DMS 273 (cell line): ENCODE measurements around the gene PIRT.
A peak's percentile ranks its signal among the peaks of the same experiment; 100 is the strongest.

Source experiments
- DNase-seq: peaks from one replicate; lab custom pipeline; 2025; ENCODE audit not compliant: unreplicated experiment; lab: John Stamatoyannopoulos, UW

The PIRT gene

DNA sequence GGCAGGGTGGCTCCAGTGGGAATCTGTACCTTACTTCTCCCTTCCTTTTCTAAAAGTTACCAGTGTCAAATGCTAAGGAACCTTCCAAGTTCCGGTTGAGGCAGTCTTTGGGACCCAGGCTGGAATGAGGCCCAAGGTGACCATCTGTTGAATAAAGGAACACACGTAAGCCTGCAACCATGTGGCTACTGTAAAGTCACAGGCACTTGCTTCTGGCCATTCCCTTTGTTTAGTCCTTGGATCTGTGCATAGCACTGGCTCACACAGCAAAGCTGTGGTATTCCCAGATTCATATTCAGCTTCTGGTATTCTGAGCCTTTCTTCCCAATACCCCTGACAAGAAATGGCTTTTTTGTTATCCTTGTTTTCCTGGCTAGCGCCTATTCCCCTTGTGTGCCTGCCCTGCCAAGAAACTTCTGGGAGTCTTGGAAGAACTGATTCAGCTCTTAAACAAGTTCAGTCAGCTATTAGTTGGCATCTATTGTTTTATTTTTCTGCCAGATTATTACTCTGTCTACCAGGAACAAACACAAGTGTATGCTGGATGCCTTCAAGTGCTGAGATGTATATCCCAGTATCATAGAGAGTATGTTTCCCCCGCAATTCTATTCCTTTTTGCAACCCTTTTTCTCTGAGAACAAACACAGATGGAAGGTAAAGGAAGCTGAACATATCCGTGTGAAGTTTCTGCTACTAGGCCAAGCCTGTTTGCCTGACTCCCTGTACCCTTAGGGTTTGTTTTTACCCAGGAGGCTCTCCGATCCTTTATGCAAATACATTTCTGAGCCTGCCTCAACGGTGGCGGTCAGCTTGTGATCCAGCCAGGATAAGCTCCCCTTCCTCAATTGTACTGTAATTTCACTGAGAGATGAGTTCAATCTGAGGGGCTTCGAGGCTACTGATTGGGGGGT is 47.1 kb downstream of the PIRT start:
- DNase-seq, result peak; percentile 71

DNA sequence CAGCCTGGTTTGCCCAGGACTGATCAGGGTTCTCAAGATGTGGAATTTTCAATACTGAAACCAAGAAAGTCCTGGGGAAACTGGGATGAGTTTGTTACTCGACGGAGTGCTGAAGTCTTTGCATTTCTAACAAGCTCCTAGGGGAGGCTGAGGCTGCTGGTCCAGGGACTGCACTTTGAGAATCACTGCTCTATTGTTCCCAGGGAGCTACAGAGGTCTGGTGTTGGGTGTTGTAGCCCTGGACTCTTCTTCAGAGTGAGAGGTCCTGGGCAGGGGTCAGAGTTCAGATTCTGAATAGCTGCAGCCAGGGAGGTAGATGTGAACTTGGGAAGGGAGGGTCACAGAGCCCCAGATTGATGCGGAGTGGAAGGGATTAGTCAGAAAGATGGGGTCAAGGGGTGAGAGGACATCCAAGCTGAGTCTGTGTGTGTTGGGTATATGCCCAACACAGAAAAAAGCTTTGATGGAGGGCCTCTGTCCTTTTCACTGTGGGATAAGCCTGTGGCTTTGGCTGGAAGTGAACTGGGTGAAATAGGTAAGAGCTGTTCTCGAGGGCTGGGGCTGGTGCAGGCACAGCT is 48.1 kb downstream of the PIRT start:
- DNase-seq, result no peak

DNA sequence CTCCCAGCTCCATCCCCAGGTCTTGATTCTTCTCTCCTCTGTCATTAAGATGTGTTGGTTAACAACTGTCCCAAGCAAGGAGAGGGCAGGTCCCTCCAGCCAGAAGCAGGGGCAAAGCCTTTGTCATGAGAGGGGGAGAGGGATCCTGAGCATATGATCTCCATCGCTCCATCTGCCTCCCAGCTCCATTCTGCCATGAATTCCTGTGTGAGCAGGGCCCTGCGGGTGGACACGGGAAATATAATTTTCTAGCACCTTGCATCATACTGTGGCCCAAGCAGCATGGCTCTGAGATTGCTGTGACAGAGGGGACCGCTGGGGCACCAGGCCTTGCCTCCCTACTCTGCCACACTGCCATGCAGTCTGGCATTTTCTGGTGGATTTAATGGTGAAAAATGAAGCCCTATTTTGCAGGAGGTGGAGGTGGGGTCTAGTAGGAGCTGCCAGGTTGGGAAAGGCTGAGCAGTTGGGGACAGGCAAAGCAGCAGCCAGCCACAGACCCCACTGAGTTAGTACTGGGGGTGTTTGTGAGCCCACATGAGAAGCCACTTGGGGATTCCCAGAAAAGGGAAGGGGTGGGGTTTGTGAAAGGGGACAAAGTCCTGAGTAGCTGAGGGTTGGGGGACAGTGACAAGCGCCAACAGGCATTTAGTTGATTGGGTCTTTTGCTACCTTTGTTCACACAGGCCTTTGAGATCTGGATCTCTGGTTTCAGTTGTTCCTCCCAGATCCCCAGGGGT is 50.4 kb downstream of the PIRT start:
- no peak for DNase-seq

DNA sequence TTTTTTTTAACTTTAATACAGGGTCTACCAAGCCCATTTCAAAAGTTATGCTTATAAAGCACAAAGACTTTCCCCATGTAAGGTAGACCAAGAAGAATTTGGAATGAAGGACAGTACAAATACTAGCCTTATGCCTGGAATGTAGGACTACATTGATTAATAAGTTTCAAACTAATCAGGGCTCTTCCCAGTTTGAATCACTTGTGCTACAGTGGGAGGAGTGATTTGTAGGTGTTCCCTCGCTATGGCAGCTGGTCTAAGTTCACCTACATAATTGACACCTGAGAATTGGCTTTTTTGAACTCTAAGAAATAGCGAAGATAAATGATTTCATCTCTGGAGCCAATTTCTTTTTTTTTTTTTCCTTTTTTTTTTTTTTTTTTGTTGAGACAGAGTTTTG is 52.6 kb downstream of the PIRT start:
- no peak for DNase-seq

GRCh38 chr17:10779609-10780008 is 58.3 kb downstream of the PIRT start:
- DNase-seq, result no peak

- DNase-seq, result no peak
Measured at GRCh38 chr17:10777890-10778289, 60.0 kb downstream of the PIRT start.

GRCh38 chr17:10777131-10777807 is 60.6 kb downstream of the PIRT start:
- no peak for DNase-seq

- no peak for DNase-seq
Measured at GRCh38 chr17:10776381-10776780, 61.5 kb downstream of the PIRT start.

DNA sequence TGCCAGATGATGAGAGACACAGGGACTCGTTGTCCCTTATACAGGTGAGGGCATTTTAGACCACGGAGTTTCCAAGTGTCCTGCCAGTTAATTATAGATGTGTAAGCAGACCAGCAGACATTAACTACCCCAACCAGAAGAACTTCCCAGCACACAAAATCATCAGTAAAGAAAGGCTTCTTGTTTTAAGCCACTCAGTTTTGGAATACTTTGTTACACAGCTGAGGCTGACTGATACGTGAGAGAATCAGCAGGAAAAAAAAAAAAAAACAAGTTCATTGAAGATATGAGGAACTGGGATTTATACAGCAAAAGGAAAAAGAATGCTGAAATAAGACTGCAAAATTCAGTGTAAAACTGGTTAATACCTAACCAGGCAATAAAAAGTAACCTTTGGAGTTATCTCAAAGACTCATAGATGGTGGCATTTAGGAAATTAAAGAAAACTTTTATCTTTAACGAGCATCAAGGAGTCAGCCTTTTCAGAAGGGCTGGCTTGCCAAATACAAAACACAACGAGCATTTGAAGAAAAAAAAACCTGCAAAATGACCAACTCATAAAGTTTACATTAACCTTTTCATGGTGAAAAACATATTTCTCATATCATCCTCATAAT is 62.0 kb downstream of the PIRT start:
- DNase-seq, result no peak

DNA sequence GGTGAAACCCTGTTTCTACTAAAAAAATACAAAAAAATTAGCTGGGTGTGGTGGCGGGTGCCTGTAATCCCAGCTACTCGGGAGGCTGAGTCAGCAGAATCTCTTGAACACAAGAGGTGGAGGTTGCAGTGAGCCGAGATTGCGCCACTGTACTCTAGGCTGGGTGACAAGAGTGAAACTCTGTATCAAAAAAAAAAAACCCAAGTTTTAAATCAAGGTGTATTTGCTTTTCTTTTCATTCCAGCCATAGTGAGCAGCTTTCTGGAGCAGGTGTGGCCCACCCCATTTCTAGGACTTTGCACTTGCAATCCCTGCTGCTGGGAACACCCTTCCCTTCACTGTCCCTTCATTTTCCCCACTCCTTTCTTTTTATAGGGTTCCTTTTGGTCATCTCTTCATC is 62.8 kb downstream of the PIRT start:
- no peak for DNase-seq

DNA sequence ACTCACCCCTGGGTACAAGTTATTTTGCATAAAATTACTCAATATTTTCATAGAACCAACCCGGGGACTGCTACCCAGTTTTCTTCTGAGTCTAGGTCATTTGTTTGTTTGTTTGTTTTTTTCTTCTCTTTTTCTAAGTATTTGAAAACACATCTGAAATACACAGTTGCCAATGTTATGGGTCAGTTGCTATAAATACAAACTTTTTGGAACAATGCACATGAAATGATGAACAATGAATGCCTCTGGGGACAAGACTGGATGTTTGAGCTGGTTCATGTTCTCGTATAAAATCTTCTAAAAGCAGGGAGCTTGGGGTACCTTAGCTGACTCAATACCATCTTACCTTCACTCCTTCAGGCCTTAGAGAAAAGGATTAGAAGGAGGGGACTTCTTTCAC is 64.5 kb downstream of the PIRT start:
- DNase-seq, result no peak
